Measurements from ENCODE around the gene NFATC2.
"Not testable (repeated sequence)": the region's sequence is repeated elsewhere in the genome, so short reads cannot be mapped to it uniquely, and the experiment has no call there.

GRCh38 chr20:51568533-51568932 lies 26.0 kb upstream of the NFATC2 start:
- TF ChIP-seq JUND (IDR thresholded peaks at IDR 0.05; ENCODE audit: low read length); E2F6 (IDR thresholded peaks at IDR 0.05); PHF8 (conservative IDR thresholded peaks at IDR 0.05; ENCODE audit: low read depth, low read length): not testable (repeated sequence)
